GM19238 (cell line): Measurements from ENCODE around the gene LRRC56.
A peak's percentile ranks its signal among the peaks of the same experiment; 100 is the strongest.
"Not testable (repeated sequence)": the region's sequence is repeated elsewhere in the genome, so short reads cannot be mapped to it uniquely, and the experiment has no call there.

Experiments
- DNase-seq: peaks from one replicate; pipeline ENCODE4 v3.0.0; 2011; ENCODE audit warnings: low spot score; ENCODE audit not compliant: insufficient read length

Gene LRRC56

GRCh38 chr11:501001-501682 is 36.2 kb upstream of the LRRC56 start:
- no peak for DNase-seq

- DNase-seq = no peak
These were observed 35.5 kb upstream of the LRRC56 start for GRCh38 chr11:501683-502287.

DNA sequence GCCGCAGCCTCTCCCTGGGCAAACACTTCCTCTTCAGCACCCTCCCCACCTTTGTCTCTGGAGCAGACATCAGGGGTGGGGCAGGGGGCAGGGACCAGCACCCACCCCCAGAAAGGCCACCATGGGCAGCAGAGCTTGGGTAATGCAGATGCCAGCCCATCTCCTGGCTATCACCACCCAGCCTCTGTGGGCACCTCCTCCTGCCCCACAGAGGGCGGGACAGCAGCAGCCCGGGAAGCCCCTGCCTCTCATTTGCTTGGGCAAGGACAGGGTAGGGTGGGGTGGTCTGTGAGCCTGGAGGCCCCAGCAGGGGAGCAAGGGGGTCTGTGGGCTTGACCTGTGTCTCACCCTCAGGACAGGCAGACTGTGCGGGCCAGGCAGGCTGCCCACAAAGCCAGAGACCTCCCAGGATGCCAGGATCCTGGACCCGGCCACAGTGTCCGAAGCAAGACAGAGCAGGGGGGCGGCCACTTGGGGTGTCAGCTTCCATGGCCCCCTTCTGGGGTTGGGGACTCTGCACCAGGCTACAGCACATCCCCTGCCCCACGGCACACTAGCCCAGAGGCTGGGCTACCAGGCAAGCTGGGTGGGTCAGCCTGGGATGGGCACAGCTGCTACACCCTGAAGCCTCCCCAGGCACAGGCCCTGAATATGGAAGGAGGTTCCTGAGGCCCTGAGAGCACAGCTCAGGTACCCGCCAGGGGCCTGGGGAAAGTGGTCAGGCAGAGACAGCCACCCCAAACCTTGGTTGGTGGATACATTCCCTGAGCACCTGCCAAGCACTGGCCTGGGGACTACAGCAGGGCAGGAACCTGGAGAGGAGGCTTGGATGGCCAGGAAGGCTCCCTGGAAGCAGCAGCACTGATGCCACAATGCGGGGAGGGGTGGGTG is 34.8 kb upstream of the LRRC56 start:
- no peak for DNase-seq

DNA sequence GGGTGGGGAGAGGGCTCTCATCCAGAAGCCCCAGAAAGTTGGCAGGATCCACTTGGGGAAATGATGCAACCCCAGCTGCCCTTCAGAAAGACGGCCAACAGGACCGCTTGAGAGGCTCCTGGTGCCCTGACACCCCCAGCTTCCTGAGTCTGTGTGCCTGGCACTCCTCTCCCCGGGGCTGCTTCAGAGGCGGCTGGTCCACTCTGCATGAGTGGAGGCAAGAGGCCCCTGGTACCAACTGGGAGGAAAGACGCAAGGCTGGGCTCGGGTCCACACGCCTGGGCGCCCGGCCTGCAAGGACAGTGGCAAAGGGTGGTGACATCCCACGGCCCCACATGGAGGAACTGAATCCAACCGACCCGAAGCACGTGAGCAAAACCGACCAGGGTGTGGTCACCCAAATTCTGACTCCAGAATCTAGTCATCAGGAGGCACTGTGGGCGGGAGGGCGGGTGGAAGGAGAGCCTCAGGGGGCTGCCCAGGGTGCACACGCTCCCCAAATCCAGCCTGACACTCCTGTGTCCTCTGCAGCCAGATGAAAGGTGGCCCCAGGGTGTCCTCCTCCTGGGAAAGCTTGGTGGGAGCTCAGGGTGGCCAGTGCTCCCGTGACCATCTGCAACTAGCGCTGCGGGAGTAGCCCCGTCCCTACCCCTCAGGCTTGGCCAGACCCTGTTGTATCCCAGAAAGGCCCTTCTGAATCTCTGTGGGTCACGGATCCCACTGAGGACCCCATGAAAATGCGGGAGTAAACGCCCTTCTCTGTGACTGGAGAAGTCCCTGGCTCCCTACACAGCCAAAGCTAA is 33.9 kb upstream of the LRRC56 start:
- DNase-seq = peak; percentile 48

GRCh38 chr11:504053-504993 is 33.0 kb upstream of the LRRC56 start:
- no peak for DNase-seq

GRCh38 chr11:504994-505344 is 32.4 kb upstream of the LRRC56 start:
- no peak for DNase-seq

DNA sequence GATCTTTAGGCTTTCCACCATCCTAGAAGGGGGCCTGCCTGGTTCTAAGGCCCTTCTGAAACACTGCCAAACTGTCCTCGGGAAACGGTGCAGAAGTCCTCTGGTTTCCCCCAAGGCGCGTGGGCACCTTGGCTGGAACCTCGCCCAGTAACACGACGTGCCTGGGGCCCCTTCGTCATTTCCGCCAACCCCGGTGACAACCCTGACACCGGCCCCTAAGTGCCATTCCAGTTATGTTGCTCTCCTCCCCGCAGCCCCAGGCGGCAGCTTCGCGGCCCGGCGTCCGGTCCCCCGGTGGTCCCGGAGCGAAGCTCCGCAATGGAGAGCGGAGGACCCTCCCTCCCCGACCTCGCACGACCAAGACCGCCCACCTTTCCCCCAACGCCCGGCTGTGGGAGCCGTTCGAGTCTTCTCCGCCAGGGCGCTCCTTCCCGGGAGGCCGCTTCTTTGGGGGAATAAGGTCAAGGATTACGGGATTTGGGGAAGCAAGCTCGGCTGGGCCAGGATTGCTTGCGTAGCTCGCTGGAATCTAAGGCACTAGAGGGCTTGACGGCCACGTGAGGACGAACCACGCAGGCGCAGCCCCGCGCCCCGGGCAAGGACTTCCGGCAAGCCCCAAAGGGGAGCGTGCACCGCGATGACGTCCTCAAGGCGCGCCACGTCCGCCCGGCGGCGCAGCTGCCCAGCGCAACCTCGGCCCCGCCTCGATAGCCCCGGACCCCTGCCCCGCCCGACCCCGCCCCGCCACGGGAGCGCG is 30.9 kb upstream of the LRRC56 start:
- peak; percentile 99 for DNase-seq

GRCh38 chr11:506995-507726 is 30.2 kb upstream of the LRRC56 start, which contains the start of gene RNH1:
Gene RNH1, minus strand, starts transcription at chr11:507242. Its CDS starts 5,080 bp downstream, at chr11:502162.
- DNase-seq = peak; percentile 98

DNA sequence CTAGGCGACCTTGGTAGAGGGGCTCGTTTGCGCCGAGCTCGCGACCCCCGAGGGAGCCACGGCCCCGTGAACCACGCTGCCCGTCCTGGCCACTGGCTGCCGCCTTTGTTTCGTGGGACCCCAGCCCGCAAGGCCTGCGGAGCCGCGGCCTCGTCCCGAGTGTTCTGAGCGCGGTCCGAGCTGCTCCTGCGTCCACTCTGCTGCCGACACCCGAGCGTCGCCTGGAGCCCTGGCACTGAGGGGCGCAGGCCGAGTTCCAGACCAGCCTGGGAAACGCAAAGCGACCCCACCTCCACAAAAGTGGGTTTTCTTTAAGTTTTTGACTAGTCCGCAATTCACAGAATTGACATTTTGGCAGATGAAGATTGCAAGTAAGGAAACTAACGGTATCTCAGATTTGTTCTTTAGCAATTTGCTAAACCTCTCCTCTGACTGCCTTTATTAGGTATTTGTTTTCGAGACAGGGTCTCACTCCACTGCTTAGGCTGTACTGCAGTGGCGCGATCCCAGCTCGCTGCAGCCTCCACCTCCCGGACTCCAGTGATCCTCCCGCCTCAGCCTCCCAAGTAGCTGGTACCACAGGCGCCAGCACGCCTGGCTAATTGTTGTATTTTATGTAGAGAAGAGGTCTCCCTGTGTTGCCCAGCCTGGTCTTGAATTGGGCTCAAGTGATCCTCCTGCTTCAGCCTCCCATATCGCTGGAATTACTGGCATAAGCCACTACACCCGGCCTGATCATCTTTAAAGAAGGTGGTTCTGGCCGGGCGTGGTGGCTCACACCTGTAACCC is 29.4 kb upstream of the LRRC56 start:
- DNase-seq = no peak

DNA sequence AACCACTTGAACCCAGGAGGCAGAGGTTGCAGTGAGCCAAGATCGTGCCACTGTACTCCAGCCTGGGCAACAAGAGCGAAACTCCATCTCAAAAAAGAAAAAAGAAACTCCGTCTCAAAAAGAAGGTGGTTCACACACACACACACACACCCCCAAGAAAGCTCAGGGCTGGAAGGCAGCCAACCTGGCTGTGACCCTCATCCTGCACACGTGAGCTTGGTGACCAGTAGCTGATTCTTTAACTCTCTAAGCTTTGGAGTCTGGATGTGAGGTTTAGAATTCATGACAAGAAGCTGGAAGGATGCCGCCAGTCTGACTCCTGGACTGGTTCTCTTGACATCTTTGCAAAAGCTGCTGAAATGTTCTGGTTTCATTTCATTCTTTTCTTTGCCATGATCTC is 28.4 kb upstream of the LRRC56 start:
- no peak for DNase-seq

DNA sequence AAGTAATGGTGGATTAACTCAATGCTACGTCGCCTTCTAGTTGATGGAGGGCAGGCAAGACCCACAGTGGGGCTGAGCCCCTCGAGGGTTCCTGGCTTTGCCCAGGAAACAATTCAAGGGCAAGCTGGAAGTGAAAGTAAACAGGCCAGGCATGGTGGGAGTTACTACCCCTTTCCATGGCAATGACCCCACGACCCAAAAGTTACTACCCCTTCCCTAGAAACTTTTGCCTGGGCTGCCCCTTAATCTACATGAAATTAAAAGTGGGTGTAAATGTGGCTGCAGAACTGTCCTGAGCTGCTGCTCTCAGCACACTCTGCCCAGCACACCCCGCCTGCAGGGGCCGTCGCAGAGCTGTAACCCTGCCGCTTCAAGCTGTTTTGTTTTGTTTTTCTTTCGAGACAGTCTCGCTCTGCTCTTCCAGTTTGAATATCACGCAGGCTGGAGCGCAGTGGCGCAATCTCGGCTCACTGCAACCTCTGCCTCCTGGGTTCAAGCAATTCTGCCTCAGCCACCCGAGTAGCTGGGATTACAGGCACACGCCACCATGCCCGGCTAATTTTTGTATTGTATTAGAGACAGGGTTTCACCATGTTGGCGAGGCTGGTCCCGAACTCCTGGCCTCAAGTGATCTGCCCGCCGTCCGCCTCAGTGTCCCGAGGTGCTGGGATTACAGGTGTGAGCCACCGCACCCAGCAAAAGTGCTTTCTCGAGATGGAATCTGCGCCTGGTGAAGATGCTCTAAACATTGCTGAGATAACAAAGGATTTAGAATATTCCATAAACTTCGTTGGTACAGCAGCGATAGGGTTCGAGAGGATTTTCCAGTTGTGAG is 24.3 kb upstream of the LRRC56 start:
- no peak for DNase-seq

DNA sequence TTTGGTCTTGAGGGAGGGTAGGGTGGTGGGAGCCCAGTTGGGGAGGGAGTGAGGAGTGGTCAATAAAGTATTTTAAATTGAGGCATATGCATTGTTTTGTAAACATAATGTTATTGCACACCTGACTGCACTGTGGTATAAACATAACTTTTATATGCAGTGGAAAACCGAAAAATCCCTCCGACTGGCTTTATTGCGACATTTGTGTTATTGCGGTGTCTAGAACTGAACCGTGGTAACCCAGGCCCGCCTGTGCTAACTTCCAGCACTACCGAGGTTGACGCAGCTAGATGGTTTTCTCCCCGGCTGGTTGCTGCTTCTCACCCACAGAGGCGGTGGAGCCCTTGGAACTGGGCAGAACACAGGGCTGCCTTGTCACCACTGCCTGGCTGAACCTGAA is 22.7 kb upstream of the LRRC56 start:
- no peak for DNase-seq

GRCh38 chr11:515131-515530 is 22.2 kb upstream of the LRRC56 start:
- DNase-seq = no peak

DNA sequence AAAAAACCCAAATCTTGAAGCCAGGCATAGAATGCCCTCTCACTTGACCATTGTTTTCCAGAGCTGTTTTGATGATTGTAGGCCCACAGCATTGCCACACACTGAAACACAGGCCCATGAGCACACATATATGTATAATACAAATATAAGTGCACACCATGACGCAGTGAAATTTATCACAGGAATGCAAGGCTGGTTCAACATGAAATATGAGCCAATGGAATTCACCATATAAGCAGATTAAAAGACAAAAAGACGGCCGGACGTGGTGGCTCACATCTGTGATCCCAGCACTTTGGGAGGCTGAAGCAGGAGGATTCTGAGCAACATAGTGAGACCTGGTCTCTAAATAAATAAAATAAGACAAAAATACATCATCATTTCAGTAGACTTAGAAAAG is 20.9 kb upstream of the LRRC56 start:
- DNase-seq = no peak

GRCh38 chr11:516918-517685 is 20.2 kb upstream of the LRRC56 start:
- DNase-seq = not testable (repeated sequence)

DNA sequence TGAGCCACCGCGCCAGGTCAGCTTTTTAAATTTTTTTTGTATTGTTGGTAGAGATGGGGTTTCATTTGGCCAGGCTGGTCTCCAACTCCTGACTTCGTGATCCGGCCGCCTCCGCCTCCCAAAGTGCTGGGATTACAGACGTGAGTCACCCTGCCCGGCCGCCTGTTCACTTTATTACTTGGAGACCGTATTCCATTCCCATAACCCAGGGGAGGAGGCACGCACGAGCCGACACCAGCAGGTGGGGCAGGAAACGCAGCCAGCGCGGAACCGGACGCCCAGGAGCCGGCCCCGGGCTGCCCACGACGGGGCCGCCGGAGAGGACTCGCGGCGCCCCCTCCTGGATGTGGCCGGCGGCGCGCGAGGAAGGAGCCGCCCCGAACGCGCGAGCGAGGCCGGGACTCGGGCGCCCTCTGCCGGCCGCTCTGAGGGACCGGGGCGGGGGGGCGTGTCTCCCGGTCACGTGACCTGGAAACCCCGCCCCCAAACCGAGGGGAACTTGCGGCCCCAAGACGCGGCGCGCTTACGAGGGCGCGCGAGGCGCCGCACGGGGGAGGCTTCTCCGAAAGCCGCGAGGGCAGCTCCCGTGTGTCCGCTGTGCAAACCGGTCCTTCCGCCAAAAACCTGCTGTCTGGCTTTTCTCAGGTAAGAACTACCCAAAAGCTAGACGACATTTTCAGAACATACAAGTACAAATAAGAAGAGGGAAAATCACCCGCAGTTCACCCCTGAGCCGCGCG is 18.7 kb upstream of the LRRC56 start:
- peak; percentile 92 for DNase-seq
